KG1 (cell line): ENCODE data around the gene SHC3.

Experiments used
- DNase-seq: peaks from one replicate; lab custom pipeline; 2025; lab: John Stamatoyannopoulos, UW

The SHC3 gene

DNA sequence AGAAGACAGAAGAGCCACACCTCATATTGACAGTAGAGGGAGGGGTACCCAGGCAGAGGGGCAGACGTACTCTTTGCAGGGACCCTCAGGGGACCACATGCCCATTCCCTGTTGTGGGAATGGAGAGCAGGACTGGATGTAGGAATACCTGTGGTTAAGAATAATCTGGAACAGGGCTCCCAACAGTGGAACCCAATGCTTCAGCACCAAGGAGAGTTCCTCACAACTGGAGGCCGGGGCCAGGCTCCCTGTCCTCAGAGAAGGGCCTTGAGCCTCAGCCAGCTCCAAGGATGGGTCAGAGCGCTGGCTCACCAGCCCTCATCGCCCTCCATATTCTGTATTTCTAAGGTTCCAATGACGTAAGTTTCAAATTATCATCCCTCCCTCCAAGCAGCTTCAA is 7.4 kb upstream of the SHC3 start:
- no peak for DNase-seq

GRCh38 chr9:89183146-89183545 is 4.5 kb upstream of the SHC3 start:
- DNase-seq = no peak

GRCh38 chr9:89182369-89182768 is 3.8 kb upstream of the SHC3 start:
- no peak for DNase-seq

DNA sequence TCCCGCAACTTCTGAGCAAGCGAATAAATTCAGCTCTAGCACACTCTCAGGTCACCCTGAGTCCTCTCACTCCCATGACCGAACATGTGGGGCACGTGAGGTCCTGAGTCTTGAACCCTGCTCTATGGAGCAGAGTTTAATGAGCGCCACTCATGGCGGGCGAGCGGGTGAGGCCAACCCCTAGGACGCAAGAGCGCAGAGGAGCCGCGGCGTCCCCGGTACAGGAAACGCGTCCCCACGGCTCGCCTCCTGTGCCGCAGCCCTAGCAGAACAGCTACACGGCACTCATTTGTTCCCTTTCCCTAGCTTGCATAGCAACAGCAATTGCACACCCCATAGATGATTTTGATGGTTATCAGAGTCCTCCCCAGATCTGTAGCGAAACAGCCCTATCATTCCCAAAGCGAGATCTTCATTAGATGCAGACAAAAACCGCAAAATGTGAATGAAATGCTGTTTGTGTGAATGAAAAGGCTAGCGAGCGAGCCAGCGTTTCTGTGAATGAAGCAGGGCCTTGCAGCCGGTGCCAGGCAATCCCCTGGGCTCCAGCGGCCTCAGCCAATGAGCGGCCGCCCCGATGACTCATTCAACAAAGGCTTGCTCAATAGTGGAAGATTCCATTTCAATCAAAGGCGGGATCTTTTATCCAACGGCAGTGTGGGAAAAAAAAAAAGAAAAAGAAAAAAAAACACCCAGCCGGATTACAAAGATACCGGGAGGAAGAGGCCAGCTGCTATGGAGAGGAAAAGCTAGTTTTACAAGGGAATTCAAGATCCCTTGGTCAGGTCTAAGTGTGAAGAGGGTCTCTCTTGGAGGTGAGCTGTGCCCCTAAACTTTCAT is 1.5 kb upstream of the SHC3 start:
- DNase-seq = peak; percentile 2

GRCh38 chr9:89179540-89179894 is 899 bp upstream of the SHC3 start:
- DNase-seq = no peak

DNA sequence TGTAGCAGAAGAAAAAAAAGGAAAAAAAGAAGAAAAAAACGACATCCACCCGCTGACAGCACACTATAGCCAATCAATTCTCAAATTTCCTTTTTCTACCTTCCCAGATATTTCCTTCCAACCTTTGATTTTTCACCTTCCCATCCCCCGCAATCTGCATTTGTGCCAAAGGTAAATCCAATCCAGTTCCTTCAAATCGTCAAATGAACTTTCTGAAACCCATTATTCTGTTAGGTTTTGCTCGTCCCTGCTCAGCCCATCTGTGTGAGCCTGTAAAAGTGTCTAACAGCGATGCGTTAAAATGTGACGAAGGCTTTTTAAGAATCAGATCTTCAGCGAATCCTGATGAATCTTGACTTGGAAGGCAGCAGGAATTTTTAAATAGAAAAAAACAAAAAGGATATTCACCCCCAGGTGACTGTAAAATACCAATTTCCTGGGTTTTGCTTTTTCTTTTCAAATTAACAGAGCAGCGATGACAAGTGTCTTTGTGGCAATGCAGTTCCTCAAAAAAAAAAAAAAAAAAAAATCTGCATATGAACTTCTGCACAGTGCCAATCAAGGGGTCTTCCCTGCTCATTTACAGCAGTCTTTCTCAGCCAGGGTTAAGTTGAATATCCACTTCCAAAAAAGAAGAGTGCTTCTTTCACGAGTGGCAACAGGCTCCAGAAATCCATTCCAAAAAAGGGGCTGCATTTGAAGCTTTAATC is 367 bp upstream of the SHC3 start:
- no peak for DNase-seq

DNA sequence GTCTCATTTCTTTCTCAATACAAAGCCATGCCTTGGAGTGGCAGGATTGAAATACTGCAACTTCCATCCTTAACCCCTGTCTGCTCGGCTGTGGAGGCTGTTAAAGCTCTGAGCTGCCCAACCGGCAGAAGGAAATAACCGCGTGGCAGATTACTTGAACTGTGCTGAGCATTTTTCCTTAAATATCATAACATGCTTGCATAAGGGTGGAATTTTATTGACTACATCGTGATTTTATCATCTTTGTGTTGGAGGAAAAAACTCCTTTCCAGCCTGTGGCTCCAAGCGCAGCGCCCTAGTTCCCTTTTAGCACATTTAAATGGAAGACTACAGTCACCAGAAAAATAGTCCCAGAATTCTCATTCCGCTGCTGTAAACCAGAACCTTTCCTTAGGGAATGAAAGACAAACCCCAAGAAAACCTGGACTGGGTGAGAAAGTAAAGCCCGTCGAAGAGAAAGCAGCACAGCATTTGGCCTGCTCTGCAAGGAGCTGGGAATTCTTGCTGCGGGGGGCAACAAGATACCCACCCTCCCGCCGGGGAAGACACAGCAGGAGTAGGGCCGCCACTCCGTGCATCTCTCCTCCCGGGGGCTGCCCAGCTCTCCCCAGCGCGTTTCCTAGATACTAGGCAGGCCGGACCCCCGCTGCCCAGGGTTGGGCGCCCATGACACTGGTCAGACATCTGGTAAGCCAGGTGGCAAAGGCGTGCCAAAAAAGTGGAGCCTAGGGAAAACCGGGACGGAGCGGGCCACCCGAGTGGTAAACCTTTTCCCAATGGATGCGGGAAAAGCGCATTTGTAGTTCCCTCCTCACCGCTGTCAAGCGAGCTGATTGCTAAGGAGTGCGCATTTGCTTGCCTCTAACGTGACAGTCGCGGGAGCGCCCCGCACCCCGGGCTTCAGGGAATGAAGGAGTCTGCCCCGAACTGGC is 1.3 kb downstream of the SHC3 start:
- DNase-seq = no peak

GRCh38 chr9:89175828-89176261 is 2.8 kb downstream of the SHC3 start:
- DNase-seq = no peak

GRCh38 chr9:89174291-89174690 is 4.3 kb downstream of the SHC3 start:
- DNase-seq = no peak

DNA sequence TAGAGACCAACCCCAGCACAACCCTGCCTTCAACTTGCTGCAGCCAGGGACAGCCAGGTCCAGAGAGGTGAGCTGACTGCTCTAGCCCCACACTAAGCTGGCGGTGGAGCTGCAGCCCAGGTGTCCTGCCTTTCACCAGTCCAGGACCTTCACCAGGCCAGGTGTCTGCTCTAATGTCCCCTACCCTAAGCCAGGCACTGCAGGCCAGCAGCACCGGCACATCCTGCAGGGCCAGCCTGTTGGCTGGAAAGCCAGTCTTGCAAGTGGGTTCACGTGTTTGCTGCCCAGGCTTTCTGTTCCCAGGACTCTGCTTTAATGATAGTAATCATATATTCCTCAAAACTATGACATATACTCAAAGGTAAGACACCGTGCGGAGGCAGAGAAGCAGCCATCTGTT is 5.5 kb downstream of the SHC3 start:
- no peak for DNase-seq

DNA sequence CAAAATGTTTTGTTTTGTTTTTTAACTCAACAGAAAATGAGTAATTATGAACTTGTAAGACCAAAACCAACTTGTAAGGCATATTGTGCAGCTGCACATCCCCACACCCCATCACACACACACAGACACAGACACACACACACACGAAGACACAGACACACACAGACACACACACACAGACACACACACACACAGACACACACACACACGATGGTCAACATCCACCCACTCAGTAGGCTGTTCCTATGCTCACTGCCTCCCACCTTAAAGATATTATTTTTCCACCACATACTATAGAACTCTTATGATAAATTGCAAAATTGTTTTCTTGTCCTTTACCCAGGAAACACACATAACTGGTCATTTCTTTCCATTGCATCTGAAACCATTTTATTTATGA is 6.2 kb downstream of the SHC3 start:
- DNase-seq = no peak

DNA sequence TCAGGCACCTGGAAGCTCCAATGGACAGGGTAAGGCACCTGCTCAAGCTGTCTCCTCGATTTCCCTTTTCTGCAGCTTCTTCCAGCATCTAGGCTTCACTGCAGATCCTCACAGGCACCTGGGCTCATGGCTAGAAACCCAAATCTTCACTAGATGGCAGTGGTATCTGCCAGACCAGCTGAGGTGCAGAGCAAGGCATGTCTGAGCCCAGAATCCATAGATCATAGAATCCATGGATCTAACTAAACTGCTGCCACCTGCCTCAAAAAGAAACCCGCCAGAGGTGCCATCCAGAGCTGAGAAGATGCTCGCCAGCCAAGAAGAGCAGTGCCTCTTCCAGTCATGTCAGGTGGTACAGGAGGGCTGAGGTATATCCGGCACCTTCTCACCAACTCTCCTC is 6.9 kb downstream of the SHC3 start:
- no peak for DNase-seq

DNA sequence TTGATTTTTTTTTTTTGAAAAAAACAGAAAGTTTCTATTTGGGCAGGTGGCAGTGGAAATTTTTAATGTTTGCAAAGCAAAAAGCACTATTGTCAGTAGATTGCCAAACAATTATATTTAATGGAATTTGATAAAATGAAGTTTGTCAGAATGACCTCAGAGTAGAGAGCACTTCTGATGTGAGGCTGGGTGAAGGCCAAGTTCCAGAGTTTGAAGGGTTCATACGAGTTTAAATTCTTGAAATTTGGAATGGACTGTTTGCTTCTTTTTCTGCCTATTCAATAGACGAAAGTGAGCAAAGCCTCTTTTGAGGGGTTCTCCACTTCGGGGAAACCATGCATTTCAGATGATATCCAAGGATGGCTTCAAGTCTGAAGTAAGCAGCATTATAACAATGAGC is 7.4 kb downstream of the SHC3 start:
- no peak for DNase-seq

- DNase-seq = no peak
Measured at GRCh38 chr9:89168901-89169813, 9.5 kb downstream of the SHC3 start.

DNA sequence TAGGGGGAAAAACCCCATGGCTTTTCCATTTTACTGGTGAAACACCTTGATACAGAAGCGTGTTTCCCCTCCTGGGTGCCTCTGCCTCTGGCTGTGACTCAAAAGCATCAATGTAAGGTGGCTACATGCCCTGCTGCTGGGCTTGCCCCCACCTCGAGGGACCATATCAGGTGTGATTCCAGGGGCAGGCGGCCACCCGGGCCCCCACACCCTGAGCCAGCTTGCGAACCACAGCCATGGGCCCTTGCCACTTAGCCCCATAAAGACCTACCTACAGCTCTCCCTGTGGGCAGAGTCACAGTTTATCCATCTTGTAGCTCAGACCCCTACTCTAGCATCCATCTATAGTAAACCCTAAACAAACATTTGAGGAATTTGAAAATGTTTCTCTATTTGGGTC is 10.8 kb downstream of the SHC3 start:
- no peak for DNase-seq

- no peak for DNase-seq
Measured at GRCh38 chr9:89166852-89167251, 11.8 kb downstream of the SHC3 start.

GRCh38 chr9:89165880-89166279 is 12.7 kb downstream of the SHC3 start:
- no peak for DNase-seq

DNA sequence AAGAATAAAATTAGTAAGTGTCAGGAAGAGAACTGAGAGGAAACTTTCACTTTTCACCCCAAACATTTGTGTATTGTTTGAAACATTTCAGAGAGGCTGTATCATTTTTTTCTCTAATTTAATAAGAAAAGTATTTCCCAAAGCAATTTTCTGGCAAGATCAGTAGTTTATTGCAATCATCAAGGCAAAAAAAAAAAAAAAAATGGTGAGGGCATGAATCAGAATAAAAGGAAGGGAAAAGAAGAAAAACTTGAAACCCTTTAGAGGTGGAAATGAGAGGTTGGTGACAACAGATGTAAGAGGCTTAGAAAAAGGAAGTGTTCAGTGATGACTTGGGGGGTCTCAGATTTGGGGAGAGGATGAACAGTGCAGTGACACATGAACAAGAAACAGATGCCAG is 13.3 kb downstream of the SHC3 start:
- DNase-seq = no peak

DNA sequence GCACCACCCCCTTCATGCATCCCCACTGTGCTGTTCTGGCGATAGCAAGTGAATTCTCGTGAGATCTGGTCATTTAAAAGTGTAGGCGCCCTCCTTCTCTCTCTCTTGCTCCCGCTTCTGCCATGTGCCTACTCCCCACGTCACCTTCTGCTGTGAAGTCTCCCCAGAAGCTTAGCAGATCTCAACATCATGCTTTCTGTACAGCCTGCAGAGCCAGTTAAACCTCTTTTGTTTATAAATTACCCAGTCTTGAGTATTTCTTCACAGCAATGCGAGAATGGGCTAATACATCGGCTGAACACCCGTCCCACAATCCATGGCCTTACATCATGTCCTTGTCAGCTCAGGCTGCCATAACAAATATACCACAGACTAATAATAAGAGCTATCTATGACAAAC is 17.4 kb downstream of the SHC3 start:
- DNase-seq = no peak

GRCh38 chr9:89160806-89161205 is 17.8 kb downstream of the SHC3 start:
- DNase-seq = no peak

GRCh38 chr9:89154651-89155336 is 23.8 kb downstream of the SHC3 start:
- no peak for DNase-seq
